ENCODE results near the gene DOK4.

GRCh38 chr16:57531253-57531575, 44.9 kb upstream of the DOK4 start:
- no peak for TF ChIP-seq CTCF (conservative IDR thresholded peaks at IDR 0.05 in 1 of 2, IDR thresholded peaks at IDR 0.05 in 1 of 2; ENCODE audit: extremely low read depth in 1 of 2, insufficient read depth in 1 of 2, low read depth in 1 of 2, low read length in 2 of 2)
- no peak for TF ChIP-seq EZH2 (IDR thresholded peaks at IDR 0.05; ENCODE audit: borderline replicate concordance, low read length)

Data from mammary epithelial cell (primary cell).